Adipocyte (in vitro differentiated cells): ENCODE data around the gene LAP3.
"Not testable (repeated sequence)": the region's sequence is repeated elsewhere in the genome, so short reads cannot be mapped to it uniquely, and the experiment has no call there.

ENCODE experiments used
- DNase-seq: peaks from one replicate; pipeline ENCODE4 v3.0.0-alpha.2; 2015; ENCODE audit warnings: low read depth
- H3K27me3 ChIP-seq: replicated peaks from 2 replicates; pipeline ENCODE4 v1.7.0; 2013; ENCODE audit warnings: mild to moderate bottlenecking, low read length, moderate library complexity; ENCODE audit not compliant: control insufficient read depth, insufficient read depth
- H3K36me3 ChIP-seq: 2 replicates; pipeline ENCODE4 v1.7.0; 2013; ENCODE audit warnings: low read length, mild to moderate bottlenecking, moderate library complexity; ENCODE audit not compliant: control insufficient read depth, insufficient read depth, severe bottlenecking
- H3K4me1 ChIP-seq: 2 replicates; pipeline ENCODE4 v1.7.0; 2013; ENCODE audit warnings: mild to moderate bottlenecking, low read length, moderate library complexity; ENCODE audit not compliant: control insufficient read depth, insufficient read depth
- H3K4me3 ChIP-seq: 2 replicates; pipeline ENCODE4 v1.7.0; 2013; ENCODE audit warnings: mild to moderate bottlenecking, low read length, moderate library complexity
- H3K9ac ChIP-seq: 2 replicates; pipeline ENCODE4 v1.7.0; 2013; ENCODE audit warnings: mild to moderate bottlenecking, low read length, moderate library complexity
- H3K9me3 ChIP-seq: 2 replicates; pipeline ENCODE4 v1.7.0; 2013; ENCODE audit warnings: mild to moderate bottlenecking, low read length, moderate library complexity; ENCODE audit not compliant: control insufficient read depth

The LAP3 gene

GRCh38 chr4:17565846-17566245, 11.2 kb upstream of the LAP3 start:
- Histone ChIP-seq H3K9ac (no peak overlapping the region), H3K36me3 (no peaks in the 10 kb centered on the region), H3K4me1 (peaks cover 11% of the 10 kb centered on the region), H3K4me3 (no peak overlapping the region), H3K9me3 (no peaks in the 10 kb centered on the region), H3K27me3 (no peaks in the 10 kb centered on the region)
- DNase-seq = no peak

GRCh38 chr4:17567271-17567670, 9.7 kb upstream of the LAP3 start:
- Histone ChIP-seq H3K9ac (no peak overlapping the region), H3K36me3 (no peaks in the 10 kb centered on the region), H3K27me3 (no peaks in the 10 kb centered on the region), H3K9me3 (no peaks in the 10 kb centered on the region), H3K4me1 (peaks cover 4% of the 10 kb centered on the region), H3K4me3 (no peak overlapping the region)
- DNase-seq = peak; percentile 30

GRCh38 chr4:17574206-17574605, 2.8 kb upstream of the LAP3 start:
- Histone ChIP-seq H3K9me3 (no peaks in the 10 kb centered on the region), H3K4me1 (peaks cover 11% of the 10 kb centered on the region), H3K36me3 (no peaks in the 10 kb centered on the region), H3K27me3 (no peaks in the 10 kb centered on the region), H3K9ac (no peak overlapping the region), H3K4me3 (no peak overlapping the region)
- DNase-seq = no peak

GRCh38 chr4:17575177-17575576, 1.8 kb upstream of the LAP3 start:
- H3K9ac ChIP-seq, H3K27me3 ChIP-seq, H3K9me3 ChIP-seq, H3K36me3 ChIP-seq, H3K4me3 ChIP-seq, DNase-seq: not testable (repeated sequence)
- H3K4me1 ChIP-seq = peaks cover 18% of the 10 kb centered on the region

GRCh38 chr4:17577665-17578481, 875 bp downstream of the LAP3 start:
- DNase-seq = peak; percentile 70
- H3K36me3 ChIP-seq = peaks cover 32% of the 10 kb centered on the region
- H3K9me3 ChIP-seq = no peaks in the 10 kb centered on the region
- H3K4me1 ChIP-seq = peaks cover 27% of the 10 kb centered on the region
- no peaks in the 10 kb centered on the region for H3K27me3 ChIP-seq
- H3K9ac ChIP-seq = peak overlapping the region; percentile 97
- H3K4me3 ChIP-seq = peak overlapping the region; percentile 83

- DNase-seq = peak; percentile 28
- no peaks in the 10 kb centered on the region for H3K27me3 ChIP-seq
- H3K36me3 ChIP-seq = peaks cover 38% of the 10 kb centered on the region
- H3K4me3 ChIP-seq = peak overlapping the region; percentile 83
- H3K9ac ChIP-seq = peak overlapping the region; percentile 97
- H3K4me1 ChIP-seq = peaks cover 27% of the 10 kb centered on the region
- H3K9me3 ChIP-seq = no peaks in the 10 kb centered on the region
Measured at GRCh38 chr4:17578482-17578891, 1.5 kb downstream of the LAP3 start.

GRCh38 chr4:17580969-17581368, 4.0 kb downstream of the LAP3 start:
- H3K9ac ChIP-seq = peak overlapping the region; percentile 73
- DNase-seq = no peak
- H3K36me3 ChIP-seq = peaks cover 63% of the 10 kb centered on the region
- no peaks in the 10 kb centered on the region for H3K27me3 ChIP-seq
- no peaks in the 10 kb centered on the region for H3K9me3 ChIP-seq
- H3K4me1 ChIP-seq = peaks cover 27% of the 10 kb centered on the region
- no peak overlapping the region for H3K4me3 ChIP-seq

- H3K9me3 ChIP-seq = no peaks in the 10 kb centered on the region
- H3K4me1 ChIP-seq = peaks cover 26% of the 10 kb centered on the region
- no peak overlapping the region for H3K9ac ChIP-seq
- no peak overlapping the region for H3K4me3 ChIP-seq
- peaks cover 86% of the 10 kb centered on the region for H3K36me3 ChIP-seq
- DNase-seq = no peak
- no peaks in the 10 kb centered on the region for H3K27me3 ChIP-seq
Measured at GRCh38 chr4:17583276-17583675, 6.3 kb downstream of the LAP3 start.

- Histone ChIP-seq H3K4me1 (peaks cover 19% of the 10 kb centered on the region), H3K27me3 (no peaks in the 10 kb centered on the region), H3K9ac (no peak overlapping the region), H3K4me3 (no peak overlapping the region), H3K9me3 (no peaks in the 10 kb centered on the region), H3K36me3 (peaks cover 92% of the 10 kb centered on the region)
- DNase-seq = no peak
Measured at GRCh38 chr4:17583941-17584340, 6.9 kb downstream of the LAP3 start.

- Histone ChIP-seq H3K9ac (no peak overlapping the region), H3K9me3 (no peaks in the 10 kb centered on the region), H3K4me3 (no peak overlapping the region), H3K36me3 (peaks cover 94% of the 10 kb centered on the region), H3K27me3 (no peaks in the 10 kb centered on the region), H3K4me1 (peaks cover 14% of the 10 kb centered on the region)
- DNase-seq = no peak
Measured at GRCh38 chr4:17584521-17585213, 7.7 kb downstream of the LAP3 start.

- H3K27me3 ChIP-seq = no peaks in the 10 kb centered on the region
- H3K9ac ChIP-seq = no peak overlapping the region
- no peaks in the 10 kb centered on the region for H3K4me1 ChIP-seq
- DNase-seq = no peak
- H3K9me3 ChIP-seq = no peaks in the 10 kb centered on the region
- H3K36me3 ChIP-seq = peaks cover 92% of the 10 kb centered on the region
- no peak overlapping the region for H3K4me3 ChIP-seq
Measured at GRCh38 chr4:17587094-17587822, 10.3 kb downstream of the LAP3 start.
